ENCODE results near the gene HS3ST6. TPM values are rescaled to one million over a fixed set of nuclear protein-coding genes. Genes with fewer than 3 reads are reported as not detected.

HS3ST6 gene
- total RNA-seq, 1 experiment from 2014 or later, result not detected

DNA sequence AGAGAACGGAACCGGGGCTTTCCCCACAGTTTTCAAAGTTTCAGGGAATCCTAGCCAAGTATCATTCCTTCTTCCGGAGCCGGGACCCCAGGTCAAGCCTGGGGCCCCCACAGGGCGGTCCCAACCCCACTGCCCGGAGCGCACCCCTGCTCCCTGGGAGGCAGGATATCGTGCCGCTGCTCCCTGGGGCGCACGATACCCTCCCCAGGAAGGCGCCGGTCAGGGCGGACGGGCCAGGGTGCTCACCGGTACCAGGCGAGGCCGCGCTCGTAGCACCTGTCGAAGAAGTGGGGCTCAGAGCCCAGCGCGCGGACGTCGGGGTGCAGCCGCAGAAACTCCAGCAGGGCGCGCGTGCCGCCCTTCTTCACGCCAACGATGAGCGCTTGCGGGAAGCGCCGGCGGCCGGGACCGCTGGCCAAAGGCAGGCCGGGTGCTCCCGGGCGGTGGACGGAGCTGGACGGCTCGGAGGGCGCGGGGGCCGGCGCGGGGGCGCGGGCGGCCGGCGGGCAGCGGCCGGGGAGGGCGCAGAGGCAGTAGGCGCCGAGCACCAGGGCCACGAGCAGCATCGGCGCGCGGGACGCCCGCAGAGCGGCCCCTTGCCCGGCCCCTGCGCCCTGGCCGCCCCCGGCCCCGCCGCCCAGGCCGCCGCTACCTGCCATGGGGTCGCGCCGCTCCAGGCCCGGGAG lies 407 bp downstream of the HS3ST6 start:
- Histone ChIP-seq H3K9ac (ENCODE audit: low read length) (no peak overlapping the region), H3K9me3 (ENCODE audit: low read length) (no peaks in the 10 kb centered on the region), H3K27me3 (ENCODE audit: low read length) (peaks cover 36% of the 10 kb centered on the region), H2AFZ (ENCODE audit: low read length) (no peak overlapping the region), H4K20me1 (ENCODE audit: low read length) (no peaks in the 10 kb centered on the region), H3K4me2 (ENCODE audit: low read length) (no peak overlapping the region), H3K4me3 (ENCODE audit: low read length) (no peak overlapping the region), H3K79me2 (ENCODE audit: low read length) (no peaks in the 10 kb centered on the region), H3K9me2 (replicated peaks; ENCODE audit: low read length) (no peaks in the 10 kb centered on the region), H3K4me1 (ENCODE audit: insufficient read depth, low read length) (peaks cover 11% of the 10 kb centered on the region), H3F3A (ENCODE audit: low read length, unreplicated experiment) (no peaks in the 10 kb centered on the region), H3K27ac (ENCODE audit: low read length) (no peak overlapping the region), H3K36me3 (ENCODE audit: low read depth, low read length) (no peaks in the 10 kb centered on the region)
- ChIA-PET CTCF (no interaction called here), POLR2A (ENCODE audit: unreplicated experiment) (no interaction called here)
- ATAC-seq (no peak), DNase-seq (no peak)
- BruUV-seq (replicated peaks), result no TSS peak
- TF ChIP-seq, protein P1, sequence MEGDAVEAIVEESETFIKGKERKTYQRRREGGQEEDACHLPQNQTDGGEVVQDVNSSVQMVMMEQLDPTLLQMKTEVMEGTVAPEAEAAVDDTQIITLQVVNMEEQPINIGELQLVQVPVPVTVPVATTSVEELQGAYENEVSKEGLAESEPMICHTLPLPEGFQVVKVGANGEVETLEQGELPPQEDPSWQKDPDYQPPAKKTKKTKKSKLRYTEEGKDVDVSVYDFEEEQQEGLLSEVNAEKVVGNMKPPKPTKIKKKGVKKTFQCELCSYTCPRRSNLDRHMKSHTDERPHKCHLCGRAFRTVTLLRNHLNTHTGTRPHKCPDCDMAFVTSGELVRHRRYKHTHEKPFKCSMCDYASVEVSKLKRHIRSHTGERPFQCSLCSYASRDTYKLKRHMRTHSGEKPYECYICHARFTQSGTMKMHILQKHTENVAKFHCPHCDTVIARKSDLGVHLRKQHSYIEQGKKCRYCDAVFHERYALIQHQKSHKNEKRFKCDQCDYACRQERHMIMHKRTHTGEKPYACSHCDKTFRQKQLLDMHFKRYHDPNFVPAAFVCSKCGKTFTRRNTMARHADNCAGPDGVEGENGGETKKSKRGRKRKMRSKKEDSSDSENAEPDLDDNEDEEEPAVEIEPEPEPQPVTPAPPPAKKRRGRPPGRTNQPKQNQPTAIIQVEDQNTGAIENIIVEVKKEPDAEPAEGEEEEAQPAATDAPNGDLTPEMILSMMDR (conservative IDR thresholded peaks at IDR 0.05; ENCODE audit: low read depth, low read length), result no peak
- TF ChIP-seq EZH2phosphoT487 (IDR thresholded peaks at IDR 0.05; ENCODE audit: borderline replicate concordance, low read length) (peak; percentile 56; the same call in 1 of the 2 replicates), EZH2 (IDR thresholded peaks at IDR 0.05; ENCODE audit: low read length, unreplicated experiment) (peak; percentile 86)
- intact Hi-C loops (cut with micrococcal nuclease), result no loop called here

DNA sequence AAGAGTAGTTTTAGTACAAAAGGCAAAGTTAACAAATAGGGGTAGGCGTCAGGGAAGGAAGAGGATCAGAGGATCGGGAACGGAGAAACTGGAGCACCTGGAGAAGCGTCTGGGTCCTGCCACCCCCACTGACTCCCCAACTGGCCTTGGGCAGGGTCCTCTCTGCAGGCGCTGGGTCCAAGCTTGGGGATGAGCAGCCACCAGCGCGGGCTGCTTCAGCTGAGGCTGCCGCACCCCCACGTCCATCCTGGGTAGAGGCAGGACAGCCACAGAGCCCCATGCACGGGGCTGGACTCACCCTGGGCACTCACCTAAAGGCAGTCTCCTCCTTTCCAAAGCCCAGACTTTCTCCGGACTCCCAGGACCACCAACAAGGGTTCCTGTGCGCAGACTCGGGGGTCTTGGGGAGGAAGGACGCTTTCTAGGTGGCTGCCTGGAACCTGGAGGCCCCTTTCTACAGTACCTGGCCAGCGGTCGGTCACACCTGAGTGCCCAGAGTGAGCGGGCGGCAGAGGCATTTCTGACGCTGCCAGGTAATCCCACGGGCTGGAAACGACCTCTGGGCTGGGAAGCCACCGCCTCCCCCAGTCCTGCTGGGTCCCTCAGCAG lies 1.1 kb downstream of the HS3ST6 start:
- Histone ChIP-seq H3K36me3 (ENCODE audit: low read depth, low read length) (no peaks in the 10 kb centered on the region), H3K27ac (ENCODE audit: low read length) (no peak overlapping the region), H3K4me2 (ENCODE audit: low read length) (no peak overlapping the region), H3K9ac (ENCODE audit: low read length) (no peak overlapping the region), H2AFZ (ENCODE audit: low read length) (no peak overlapping the region), H3K9me2 (replicated peaks; ENCODE audit: low read length) (no peaks in the 10 kb centered on the region), H3K27me3 (ENCODE audit: low read length) (peaks cover 36% of the 10 kb centered on the region), H3K79me2 (ENCODE audit: low read length) (no peaks in the 10 kb centered on the region), H3K9me3 (ENCODE audit: low read length) (no peaks in the 10 kb centered on the region), H4K20me1 (ENCODE audit: low read length) (no peaks in the 10 kb centered on the region), H3F3A (ENCODE audit: low read length, unreplicated experiment) (no peaks in the 10 kb centered on the region), H3K4me1 (ENCODE audit: insufficient read depth, low read length) (peaks cover 11% of the 10 kb centered on the region), H3K4me3 (ENCODE audit: low read length) (no peak overlapping the region)
- TF ChIP-seq EZH2phosphoT487 (IDR thresholded peaks at IDR 0.05; ENCODE audit: borderline replicate concordance, low read length) (no peak), EZH2 (IDR thresholded peaks at IDR 0.05; ENCODE audit: low read length, unreplicated experiment) (no peak)
- TF ChIP-seq, protein P1 (conservative IDR thresholded peaks at IDR 0.05; ENCODE audit: low read depth, low read length), result no peak
- DNase-seq (no peak), ATAC-seq (no peak)
- BruUV-seq (replicated peaks), result no TSS peak
- POLR2A ChIA-PET (ENCODE audit: unreplicated experiment), result no interaction called here
- CTCF ChIA-PET, result no interaction called here
- intact Hi-C loops (cut with micrococcal nuclease), result no loop called here

DNA sequence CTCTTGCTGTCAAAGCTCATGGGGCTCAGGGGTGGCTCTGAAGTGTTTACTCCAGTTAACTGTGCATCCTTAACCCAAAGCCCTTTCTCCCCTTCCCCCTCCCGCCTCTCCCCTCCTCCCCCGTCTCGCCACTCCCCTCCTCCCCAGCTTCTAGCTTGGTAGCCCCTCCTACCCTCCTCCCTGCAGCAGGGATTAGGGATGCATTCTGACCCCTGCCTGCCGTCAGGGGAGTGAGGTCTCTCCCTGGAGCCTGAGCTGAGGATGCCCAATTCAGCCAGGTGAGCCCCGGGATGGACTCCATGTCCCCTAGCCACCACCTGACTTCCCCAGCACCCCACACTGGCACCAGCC lies 1.6 kb downstream of the HS3ST6 start:
- Histone ChIP-seq H3F3A (ENCODE audit: low read length, unreplicated experiment) (no peaks in the 10 kb centered on the region), H3K4me3 (ENCODE audit: low read length) (no peak overlapping the region), H3K27ac (ENCODE audit: low read length) (no peak overlapping the region), H4K20me1 (ENCODE audit: low read length) (no peaks in the 10 kb centered on the region), H3K4me1 (ENCODE audit: insufficient read depth, low read length) (peaks cover 11% of the 10 kb centered on the region), H3K27me3 (ENCODE audit: low read length) (peaks cover 36% of the 10 kb centered on the region), H3K4me2 (ENCODE audit: low read length) (no peak overlapping the region), H3K79me2 (ENCODE audit: low read length) (no peaks in the 10 kb centered on the region), H3K9me3 (ENCODE audit: low read length) (no peaks in the 10 kb centered on the region), H2AFZ (ENCODE audit: low read length) (no peak overlapping the region), H3K9me2 (replicated peaks; ENCODE audit: low read length) (no peaks in the 10 kb centered on the region), H3K9ac (ENCODE audit: low read length) (no peak overlapping the region), H3K36me3 (ENCODE audit: low read depth, low read length) (no peaks in the 10 kb centered on the region)
- TF ChIP-seq, protein P1 (conservative IDR thresholded peaks at IDR 0.05; ENCODE audit: low read depth, low read length), result no peak
- no peak for TF ChIP-seq EZH2phosphoT487 (IDR thresholded peaks at IDR 0.05; ENCODE audit: borderline replicate concordance, low read length)
- no peak for TF ChIP-seq EZH2 (IDR thresholded peaks at IDR 0.05; ENCODE audit: low read length, unreplicated experiment)
- DNase-seq, result no peak
- POLR2A ChIA-PET (ENCODE audit: unreplicated experiment), result interaction anchor here (0.5 kb wide), 1 partner anchor 27 kb away, joined by 6 read pairs; no protein-coding TSS in a partner anchor
- intact Hi-C loops (cut with micrococcal nuclease), result no loop called here
- ATAC-seq, result no peak
- BruUV-seq (replicated peaks), result no TSS peak
- CTCF ChIA-PET, result no interaction called here
